GM19043 (cell line): Measurements from ENCODE around the gene ADAT1.
"Not testable (repeated sequence)": the region's sequence is repeated elsewhere in the genome, so short reads cannot be mapped to it uniquely, and the experiment has no call there.

Source experiments
- ATAC-seq: cut with Tn5 transposase; IDR thresholded peaks from one replicate; pipeline ENCODE4 v1.9.1; 2021; ENCODE audit warnings: low read depth; ENCODE audit not compliant: unreplicated experiment

The ADAT1 gene

DNA sequence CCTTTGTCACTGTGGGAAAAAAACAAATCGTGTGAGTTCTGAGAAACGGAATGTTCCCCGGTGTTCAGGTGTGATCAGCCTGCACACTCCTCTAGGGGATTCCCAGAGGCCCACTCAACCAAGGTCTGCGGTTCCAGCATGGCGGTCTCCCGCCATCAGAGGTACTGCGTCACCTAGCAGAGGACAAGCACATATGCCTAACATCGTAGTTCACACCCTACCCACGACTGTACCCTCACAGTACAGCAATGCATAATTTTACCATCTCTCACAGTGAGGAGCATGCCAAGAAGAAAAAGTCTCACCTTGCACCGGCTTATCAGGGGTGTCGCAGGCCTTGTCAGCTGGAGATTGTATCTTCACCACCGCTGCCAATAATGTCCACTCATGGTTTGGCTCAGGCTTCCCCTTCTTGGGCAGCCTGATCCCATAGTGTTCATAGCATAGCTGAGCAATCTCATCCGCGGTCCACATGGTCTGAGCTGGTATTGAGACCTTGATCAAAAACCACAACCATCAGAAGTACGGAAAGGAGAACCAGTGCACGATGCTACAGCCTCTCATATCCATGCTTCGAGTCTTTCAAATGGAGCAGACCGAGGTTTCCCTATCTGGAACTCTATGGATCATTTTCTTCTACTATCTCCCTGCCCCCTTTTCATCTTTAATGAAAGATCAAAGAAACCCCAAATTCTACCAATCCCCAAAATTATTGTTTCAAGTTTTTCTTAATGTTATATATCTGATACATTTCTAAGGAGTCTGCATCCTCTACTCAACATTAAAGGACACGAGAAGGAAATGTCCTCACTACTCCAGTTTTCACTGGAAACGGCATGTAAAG, 2.5 kb downstream of the ADAT1 start:
- ATAC-seq: no peak

DNA sequence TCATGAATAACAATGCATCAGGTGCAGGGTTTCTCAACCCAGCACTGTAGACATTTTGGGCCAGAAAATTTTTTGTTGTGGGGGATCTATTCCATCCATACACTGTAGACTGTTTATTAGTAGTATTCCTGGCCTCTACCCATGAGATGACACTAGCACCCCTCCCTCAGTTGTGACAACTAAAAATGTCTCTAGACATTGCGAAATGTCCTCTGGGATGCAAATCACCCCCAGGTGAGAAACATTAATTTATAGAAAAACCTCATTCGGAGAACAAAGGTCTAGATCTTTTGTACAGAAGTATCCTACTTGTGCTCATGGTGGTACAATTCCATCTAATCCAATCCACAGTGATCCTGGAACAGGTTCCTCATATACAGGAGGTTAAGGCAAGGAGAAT, 4.3 kb downstream of the ADAT1 start:
- no peak for ATAC-seq

DNA sequence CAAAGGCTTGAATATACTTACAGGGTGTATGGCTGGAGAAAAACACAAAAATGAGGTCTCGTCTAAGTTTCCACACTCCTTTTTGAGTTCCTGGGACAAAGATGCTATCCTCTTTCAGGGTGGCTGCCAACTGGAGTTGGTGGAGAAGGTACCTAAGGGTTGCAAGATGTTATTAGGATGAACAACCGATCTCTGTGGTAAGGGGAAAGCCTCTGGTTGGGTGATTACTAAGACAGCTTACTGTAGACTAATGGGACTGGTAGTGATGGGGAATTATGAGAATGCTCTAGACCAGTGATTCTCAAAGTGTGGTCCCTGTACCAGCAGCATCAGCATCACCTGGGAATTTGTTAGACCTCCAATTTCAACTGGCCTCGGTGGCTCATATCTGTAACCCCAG, 6.0 kb downstream of the ADAT1 start:
- ATAC-seq: no peak

GRCh38 chr16:75616521-75617010, 6.5 kb downstream of the ADAT1 start:
- no peak for ATAC-seq

DNA sequence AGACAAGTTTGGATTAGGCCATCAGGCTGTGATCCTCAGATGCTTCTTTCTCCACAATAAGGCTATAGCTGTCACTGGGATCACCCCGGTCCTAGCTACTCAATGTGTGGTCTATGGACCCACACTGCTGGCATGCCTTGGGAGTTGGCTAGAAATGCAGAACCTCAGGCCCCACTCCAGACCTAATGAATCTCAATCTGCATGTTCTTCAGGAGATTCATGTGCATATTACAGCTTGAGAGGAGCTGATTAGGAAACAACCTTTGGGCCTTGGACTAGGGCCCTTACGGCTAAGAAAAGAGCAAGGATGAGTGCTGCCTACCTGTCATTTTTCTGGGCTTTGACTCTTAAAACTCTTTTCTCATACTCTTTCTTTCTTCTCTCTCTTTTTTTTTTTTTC, 7.5 kb downstream of the ADAT1 start:
- ATAC-seq: no peak

DNA sequence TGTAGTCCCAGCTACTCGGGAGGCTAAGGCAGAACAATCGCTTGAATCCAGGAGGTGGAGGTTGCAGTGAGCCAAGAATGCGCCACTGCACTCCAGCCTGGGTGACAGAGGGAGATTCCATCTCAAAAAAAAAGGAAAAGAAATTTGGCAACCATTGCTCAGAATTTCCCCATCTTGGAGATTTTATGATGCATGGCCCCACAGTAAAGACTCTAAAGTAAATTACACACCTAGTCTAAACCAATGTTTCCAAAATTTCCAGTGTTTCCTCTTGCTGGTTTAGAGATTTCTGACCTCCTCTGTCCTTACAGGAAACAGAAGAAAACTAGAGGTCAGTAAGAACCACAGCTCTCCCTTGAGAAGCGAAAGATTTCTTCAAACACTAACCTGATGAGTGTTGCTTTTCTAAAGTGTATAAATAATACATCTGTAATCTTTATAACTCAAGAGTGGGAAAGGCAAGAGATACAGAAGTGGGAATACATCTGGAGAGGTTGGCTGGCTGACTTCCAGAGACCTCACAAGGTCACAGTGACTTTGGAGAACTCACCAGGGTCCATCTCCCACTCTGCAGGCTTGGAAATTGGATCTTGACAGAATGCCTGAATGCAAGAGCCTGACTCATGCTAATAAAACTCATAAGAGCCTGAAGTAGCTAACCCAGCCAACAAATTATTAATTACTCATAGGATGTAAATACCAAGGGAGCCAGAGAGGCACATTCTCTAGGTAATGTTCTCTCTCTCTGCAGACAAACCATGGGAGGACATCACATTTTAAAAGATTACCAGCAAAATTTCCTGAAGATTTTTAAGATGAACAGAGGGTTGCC, 8.8 kb downstream of the ADAT1 start:
- ATAC-seq: no peak

GRCh38 chr16:75606507-75606906, 16.6 kb downstream of the ADAT1 start:
- no peak for ATAC-seq

- no peak for ATAC-seq
Observed at GRCh38 chr16:75603241-75603640, 19.8 kb downstream of the ADAT1 start.

- ATAC-seq: no peak
Observed at GRCh38 chr16:75599452-75600277, 23.4 kb downstream of the ADAT1 start.

- ATAC-seq: no peak
Observed at GRCh38 chr16:75593825-75594820, 29.0 kb downstream of the ADAT1 start.

- no peak for ATAC-seq
Observed at GRCh38 chr16:75593308-75593707, 29.8 kb downstream of the ADAT1 start.

DNA sequence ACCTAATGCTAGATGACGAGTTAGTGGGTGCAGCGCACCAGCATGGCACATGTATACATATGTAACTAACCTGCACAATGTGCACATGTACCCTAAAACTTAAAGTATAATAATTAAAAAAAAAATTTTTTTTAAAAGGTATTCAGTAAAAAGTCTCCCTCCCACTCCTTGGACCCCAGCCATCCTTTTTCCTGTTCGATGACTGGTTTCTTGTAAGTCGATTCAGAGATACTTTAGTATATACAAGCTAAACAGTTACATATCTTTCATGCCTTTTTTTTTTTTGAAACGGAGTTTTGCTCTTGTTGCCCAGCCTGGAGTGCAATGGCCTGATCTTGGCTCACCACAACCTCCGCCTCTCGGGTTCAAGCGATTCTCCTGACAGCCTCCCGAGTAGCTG, 31.2 kb downstream of the ADAT1 start:
- not testable (repeated sequence) for ATAC-seq

DNA sequence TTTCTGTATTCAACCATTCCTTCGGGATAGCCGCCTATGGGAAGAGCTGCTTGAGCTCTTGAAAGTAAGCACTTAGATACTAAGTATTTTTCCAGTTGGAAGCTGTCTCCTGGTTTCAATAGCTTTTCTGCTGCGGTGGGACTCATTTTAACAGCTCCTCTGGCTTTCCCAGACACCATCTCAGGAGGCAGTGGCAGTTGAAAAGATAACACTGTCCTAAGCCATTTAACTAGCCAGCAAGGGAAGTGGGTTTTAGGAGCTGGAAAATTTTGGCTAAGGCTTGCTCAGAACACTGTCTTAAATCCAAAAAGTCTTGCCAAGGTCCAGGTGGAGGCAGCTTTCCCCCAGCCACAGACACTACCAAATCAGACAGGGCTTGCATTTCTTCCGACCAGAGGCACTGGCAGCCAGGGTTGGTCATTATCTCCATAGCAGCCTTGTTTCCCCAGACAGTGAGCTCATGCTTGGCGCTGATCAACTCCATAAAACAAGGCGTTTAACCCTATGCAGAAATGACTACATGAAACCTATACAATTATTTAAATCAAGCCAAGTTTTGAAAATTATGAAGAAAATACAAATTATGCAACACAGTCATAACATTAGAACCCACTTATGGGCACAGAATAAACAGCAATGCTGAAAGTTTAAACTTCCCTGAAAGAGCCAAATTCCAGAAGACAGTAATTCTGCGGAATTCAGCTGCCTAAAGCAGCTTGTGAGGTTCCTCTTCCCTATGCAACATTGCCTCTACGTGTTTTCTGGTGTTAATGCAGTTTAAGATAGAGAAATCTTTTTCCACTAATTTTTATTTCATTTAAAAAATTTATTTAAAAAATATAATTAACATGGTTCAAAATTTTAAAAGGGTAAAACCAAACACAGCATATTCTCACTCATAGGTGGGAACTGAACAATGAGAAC, 31.9 kb downstream of the ADAT1 start:
- ATAC-seq: no peak

- ATAC-seq: no peak
Observed at GRCh38 chr16:75589306-75589705, 33.8 kb downstream of the ADAT1 start.

DNA sequence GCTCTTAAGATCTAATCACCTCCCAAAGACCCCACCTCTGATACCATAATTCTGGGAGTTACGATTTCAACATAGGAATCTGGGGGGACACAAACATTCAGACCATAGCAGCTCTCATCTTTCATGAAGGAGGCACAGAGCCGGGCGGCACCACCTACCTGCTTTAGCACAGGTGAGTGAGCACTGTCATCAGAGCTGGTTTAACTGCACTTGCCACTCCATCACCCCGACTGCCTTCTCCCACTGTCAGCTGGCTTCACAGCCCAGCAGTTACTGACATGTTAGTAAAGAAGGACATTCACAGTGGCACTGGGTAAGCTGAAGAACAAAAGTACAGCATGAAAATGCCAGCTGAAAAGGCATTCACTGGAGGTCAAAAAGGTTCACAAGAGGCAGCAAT, 34.4 kb downstream of the ADAT1 start:
- ATAC-seq: no peak

DNA sequence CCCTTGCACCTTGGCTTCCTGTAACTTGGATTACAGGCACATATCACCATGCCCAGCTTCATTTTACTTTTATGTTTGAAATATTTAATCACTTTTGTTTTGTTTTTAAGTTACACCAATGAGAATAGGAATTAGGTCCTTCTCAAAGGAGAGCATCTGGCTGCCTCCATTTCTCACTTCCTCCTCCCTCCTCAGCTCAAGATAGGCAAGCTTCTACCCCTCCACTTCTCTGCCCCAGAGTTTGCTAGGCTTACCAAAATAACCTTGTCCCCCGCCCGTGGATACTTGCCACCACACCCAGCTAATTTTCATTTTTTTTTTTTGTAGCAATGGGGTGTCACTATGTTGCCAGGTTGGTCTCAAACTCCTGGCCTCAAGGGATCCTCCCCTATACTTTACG, 39.0 kb downstream of the ADAT1 start:
- ATAC-seq: peak; percentile 71

DNA sequence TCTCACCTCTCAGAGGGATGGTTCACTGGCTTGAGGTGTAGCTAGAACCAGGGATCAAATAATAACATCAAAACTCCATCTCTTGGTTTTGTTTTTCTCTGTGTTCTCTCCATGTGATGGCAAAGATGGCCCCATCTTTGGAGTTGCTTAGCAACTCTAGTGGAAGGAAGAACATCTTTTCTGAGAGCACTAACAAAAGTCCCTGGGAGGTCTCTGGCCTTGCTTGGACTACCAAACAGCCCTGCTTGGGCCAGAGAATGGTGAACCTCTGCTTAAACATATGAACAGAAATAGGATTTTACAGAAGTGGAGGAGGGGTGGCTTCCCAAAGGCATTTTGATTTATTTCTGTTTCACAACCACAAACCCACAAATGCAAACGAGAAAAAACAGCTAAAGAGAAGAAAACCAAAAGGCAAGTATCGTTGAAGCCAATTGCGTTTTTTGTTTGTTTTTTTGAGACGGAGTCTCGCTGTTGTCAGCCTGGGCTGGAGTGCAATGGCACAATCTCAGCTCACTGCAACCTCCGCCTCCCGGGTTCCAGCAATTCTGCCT, 43.7 kb downstream of the ADAT1 start:
- ATAC-seq: no peak

- no peak for ATAC-seq
Observed at GRCh38 chr16:75578725-75579124, 44.4 kb downstream of the ADAT1 start.
